ENCODE data around the gene PLD4.

Gene PLD4

DNA sequence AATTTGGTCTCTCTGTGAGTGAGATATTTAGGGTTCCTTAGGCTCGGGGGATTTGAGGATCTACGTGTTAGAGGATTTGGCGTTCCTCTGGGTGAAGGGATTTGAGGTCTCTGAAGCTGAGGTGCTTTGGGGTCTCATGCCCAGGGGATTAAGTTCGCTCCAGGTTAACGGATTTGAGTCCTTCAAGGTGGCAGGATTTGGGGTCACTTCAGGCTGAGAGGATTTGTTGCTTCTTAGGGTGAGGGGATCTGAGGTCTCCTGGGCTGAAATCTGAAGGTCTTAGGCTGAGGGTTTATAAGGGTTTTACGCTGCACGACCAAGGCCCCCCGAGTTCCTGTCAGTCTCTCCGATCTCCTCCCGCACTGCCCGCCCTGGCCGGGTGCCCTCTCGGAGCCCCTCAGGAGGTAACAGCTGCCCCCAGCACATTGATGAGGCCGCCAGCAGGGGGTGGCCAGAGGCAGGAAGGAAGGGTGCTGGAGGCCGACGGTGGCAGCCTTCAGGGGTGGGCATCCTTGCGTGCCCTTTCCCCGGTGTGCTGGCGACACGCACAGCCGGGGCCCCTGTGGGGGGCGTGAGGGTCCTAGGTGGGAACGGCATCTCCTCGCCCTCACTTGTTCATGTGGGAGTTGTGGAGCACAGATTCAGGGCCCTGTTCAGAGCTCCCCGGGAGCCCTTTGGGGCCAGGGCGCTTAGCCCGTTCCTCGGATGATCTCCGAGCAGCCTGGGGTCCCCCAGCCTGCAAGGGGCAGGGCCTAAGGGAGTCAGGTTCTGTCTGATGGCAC is 45.3 kb upstream of the PLD4 start:
- ChIA-PET POLR2A (no interaction called here), CTCF (no interaction called here)
- TF ChIP-seq, protein P1, sequence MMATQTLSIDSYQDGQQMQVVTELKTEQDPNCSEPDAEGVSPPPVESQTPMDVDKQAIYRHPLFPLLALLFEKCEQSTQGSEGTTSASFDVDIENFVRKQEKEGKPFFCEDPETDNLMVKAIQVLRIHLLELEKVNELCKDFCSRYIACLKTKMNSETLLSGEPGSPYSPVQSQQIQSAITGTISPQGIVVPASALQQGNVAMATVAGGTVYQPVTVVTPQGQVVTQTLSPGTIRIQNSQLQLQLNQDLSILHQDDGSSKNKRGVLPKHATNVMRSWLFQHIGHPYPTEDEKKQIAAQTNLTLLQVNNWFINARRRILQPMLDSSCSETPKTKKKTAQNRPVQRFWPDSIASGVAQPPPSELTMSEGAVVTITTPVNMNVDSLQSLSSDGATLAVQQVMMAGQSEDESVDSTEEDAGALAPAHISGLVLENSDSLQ (IDR thresholded peaks at IDR 0.05) = no peak
- no peak for TF ChIP-seq LEF1 (IDR thresholded peaks at IDR 0.05; ENCODE audit: borderline replicate concordance)
- no peak for TF ChIP-seq SUZ12 (IDR thresholded peaks at IDR 0.05)
- no peak for TF ChIP-seq ELF4 (IDR thresholded peaks at IDR 0.05)
- no peak for TF ChIP-seq BHLHE40 (IDR thresholded peaks at IDR 0.05; ENCODE audit: borderline replicate concordance)
- no peak for TF ChIP-seq L3MBTL2 (conservative IDR thresholded peaks at IDR 0.05)
- TF ChIP-seq SP1 (IDR thresholded peaks at IDR 0.05) = no peak
- no peak for DNase-seq (ENCODE audit: extremely low spot score)

DNA sequence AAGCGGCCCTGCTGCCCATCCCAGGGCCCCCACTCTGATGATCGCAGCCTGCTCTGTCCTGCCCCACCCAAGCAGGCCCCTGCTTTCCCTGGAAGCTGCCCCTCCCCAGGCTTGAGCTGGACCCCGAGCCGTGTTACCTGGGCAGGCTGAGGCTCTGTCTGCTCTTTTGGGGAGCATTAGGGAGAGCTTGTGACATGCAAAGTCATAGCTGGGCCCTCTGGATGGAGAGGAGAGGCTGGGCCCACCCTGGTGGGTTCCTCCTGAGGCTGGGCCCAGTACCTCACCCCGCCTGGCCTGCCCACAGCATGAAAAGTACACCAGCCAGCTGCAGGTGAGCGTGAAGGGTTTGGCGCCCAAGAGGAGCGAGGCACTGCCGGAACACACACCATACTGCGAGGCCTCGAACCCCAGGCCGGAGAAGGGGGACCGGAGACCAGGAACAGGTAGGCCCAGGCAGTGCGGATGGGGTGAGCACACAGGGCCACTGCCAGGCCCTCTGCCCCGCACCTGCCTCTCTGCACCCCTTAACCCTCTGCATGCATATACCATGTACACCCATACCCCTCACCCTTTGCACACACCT is 44.6 kb upstream of the PLD4 start:
- ChIA-PET CTCF (interaction anchor here (0.7 kb wide), 1 partner anchor 211 kb away, joined by 3 read pairs; no protein-coding TSS in a partner anchor), POLR2A (no interaction called here)
- no peak for TF ChIP-seq SP1 (IDR thresholded peaks at IDR 0.05)
- DNase-seq (ENCODE audit: extremely low spot score) = no peak

DNA sequence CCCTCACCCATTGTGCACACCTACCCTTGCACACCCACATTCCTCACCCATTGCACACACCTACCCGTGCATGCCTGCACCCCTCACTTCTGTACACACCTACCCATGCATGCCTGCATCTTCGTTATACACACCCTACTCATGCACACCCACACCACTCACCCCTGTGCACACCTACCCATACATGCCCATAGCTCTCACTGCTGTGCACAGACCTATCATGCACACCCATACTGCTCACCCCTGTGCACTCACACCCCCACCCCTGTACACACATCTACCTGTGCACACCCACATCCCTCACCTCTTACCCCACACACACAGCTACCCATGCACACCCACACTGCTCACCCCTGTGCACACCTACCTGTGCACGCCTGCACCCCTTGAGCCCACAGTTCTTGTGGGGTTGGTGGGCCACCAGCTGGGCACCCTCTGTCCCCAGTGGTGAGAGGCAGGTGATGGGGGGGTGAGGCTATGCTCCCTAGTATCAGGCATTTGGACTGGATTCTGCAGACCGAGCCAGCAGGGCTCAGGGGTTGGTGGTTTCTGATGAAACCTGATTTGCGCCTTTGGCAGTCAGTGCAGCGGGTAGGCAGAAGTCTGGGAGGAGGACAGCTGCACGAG is 44.0 kb upstream of the PLD4 start:
- ChIA-PET CTCF (interaction anchor here (0.7 kb wide), 1 partner anchor 211 kb away, joined by 3 read pairs; no protein-coding TSS in a partner anchor), POLR2A (no interaction called here)
- TF ChIP-seq FOXM1 (IDR thresholded peaks at IDR 0.05; ENCODE audit: borderline replicate concordance) = no peak
- TF ChIP-seq NFRKB (IDR thresholded peaks at IDR 0.05) = no peak
- TF ChIP-seq SUZ12 (IDR thresholded peaks at IDR 0.05) = no peak
- TF ChIP-seq, protein P1 (IDR thresholded peaks at IDR 0.05) = no peak
- TF ChIP-seq HDGF (IDR thresholded peaks at IDR 0.05; ENCODE audit: borderline replicate concordance) = no peak
- TF ChIP-seq FOXA1 (IDR thresholded peaks at IDR 0.05) = no peak
- no peak for TF ChIP-seq ARNT (IDR thresholded peaks at IDR 0.05)
- no peak for TF ChIP-seq CTBP1 (IDR thresholded peaks at IDR 0.05; ENCODE audit: borderline replicate concordance)
- no peak for TF ChIP-seq SP1 (IDR thresholded peaks at IDR 0.05)
- TF ChIP-seq LEF1 (IDR thresholded peaks at IDR 0.05; ENCODE audit: borderline replicate concordance) = no peak
- no peak for TF ChIP-seq ZNF384 (IDR thresholded peaks at IDR 0.05)
- TF ChIP-seq L3MBTL2 (conservative IDR thresholded peaks at IDR 0.05) = no peak
- no peak for TF ChIP-seq BHLHE40 (IDR thresholded peaks at IDR 0.05; ENCODE audit: borderline replicate concordance)
- TF ChIP-seq ELF4 (IDR thresholded peaks at IDR 0.05) = no peak
- no peak for TF ChIP-seq TARDBP (IDR thresholded peaks at IDR 0.05)
- no peak for TF ChIP-seq FOXK2 (IDR thresholded peaks at IDR 0.05)
- no peak for DNase-seq (ENCODE audit: extremely low spot score)

DNA sequence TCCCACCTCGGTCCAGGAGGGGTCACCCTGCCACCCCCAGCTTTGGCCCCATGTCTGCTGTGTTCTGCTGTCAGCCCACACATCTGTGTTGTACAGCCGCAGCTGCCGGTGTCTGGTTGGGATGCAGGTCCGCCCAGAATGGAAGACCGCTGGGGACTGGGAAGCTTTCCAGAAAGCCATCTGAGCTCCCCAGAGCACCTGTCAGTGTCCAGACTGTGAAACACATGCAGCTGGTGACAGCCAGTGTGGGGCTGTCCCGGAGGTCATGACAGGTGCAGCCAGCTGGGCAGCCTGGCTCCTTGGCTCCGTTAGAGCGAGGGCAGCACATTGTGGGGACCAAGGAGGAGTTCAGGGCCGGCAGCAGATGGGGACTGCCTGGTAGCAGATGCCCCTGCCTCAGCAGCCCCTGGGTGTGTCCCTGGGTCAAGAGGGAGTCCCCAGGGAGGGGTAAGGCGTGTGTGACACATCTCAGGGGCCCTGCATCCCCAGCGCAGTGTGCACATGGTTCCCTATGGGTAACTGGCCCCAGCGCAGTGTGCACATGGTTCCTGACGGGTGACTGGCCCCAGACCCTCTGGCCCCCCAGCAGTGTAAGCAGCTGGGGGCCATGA is 43.2 kb upstream of the PLD4 start:
- CTCF ChIA-PET = no interaction called here

DNA sequence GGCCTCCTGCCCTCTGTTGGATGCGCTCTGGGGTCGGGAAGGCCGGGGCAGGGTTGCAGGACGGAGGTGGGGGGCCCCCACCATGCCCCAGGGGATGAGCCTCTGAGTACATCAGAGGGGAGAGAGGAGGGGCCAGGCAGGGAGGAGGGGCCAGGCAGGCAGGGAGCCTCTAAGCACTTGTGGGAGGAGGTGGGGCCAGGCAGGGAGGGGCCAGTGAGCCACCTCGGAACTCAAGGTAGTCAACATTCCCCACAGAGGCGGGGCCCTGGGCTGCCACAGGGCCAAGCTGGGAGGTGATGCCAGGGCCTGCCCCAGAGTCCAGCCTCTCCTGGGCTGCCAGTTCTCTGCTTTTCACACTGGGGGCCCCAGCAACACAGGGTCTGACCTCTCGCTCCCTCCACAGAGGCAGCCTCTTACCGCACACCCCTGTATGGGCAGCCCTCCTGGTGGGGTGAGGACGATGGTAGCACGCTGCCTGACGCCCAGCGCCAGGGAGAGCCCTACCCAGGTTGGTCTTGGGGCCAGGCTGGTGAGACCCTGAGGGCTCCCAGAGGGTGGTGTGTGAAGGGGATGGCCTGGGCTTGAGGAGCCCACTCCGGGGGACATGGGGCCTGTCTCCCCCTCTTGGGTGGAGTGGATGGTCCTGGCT is 42.2 kb upstream of the PLD4 start:
- DNase-seq (ENCODE audit: extremely low spot score) = no peak
- TF ChIP-seq L3MBTL2 (conservative IDR thresholded peaks at IDR 0.05) (no peak), FOXK2 (IDR thresholded peaks at IDR 0.05) (no peak), ZNF384 (IDR thresholded peaks at IDR 0.05) (no peak), FOXA1 (IDR thresholded peaks at IDR 0.05) (no peak), BHLHE40 (IDR thresholded peaks at IDR 0.05; ENCODE audit: borderline replicate concordance) (no peak), CTBP1 (IDR thresholded peaks at IDR 0.05; ENCODE audit: borderline replicate concordance) (no peak)
- ChIA-PET CTCF (no interaction called here), POLR2A (no interaction called here)

More for the DNA sequence above, 43.2 kb upstream of the PLD4 start:
- POLR2A ChIA-PET = no interaction called here
- TF ChIP-seq SUZ12 (IDR thresholded peaks at IDR 0.05) (no peak), LEF1 (IDR thresholded peaks at IDR 0.05; ENCODE audit: borderline replicate concordance) (no peak), ARNT (IDR thresholded peaks at IDR 0.05) (no peak), TARDBP (IDR thresholded peaks at IDR 0.05) (no peak), ELF4 (IDR thresholded peaks at IDR 0.05) (no peak)
- DNase-seq (ENCODE audit: extremely low spot score) = no peak

DNA sequence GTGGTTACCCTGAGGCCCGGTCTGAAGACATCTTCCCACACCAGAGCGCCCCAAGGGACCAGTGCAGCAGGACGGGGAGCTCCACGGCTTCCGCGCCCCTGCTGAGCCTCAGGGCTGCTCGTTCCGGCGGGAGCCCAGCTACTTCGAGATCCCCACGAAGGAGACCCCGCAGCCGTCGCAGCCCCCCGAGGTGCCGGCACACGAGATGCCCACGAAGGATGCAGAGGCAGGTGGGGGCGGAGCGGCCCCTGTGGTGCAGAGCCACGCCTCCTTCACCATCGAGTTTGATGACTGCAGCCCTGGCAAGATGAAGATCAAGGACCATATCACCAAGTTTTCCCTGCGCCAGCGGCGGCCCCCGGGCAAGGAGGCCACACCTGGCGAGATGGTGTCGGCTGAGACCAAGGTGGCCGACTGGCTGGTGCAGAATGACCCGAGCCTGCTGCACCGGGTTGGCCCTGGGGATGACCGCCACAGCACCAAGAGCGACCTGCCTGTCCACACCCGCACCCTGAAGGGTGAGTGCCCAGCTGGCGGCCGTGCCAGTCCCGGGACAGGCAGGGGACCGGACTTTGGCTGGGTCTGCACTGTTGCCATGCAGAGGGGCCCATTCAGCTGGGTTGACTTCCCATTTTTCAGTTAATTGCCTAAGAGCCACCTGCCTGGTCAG is 41.6 kb upstream of the PLD4 start:
- no peak for DNase-seq (ENCODE audit: extremely low spot score)
- TF ChIP-seq LEF1 (IDR thresholded peaks at IDR 0.05; ENCODE audit: borderline replicate concordance) (no peak), ELF4 (IDR thresholded peaks at IDR 0.05) (no peak), FOXA1 (IDR thresholded peaks at IDR 0.05) (no peak), BHLHE40 (IDR thresholded peaks at IDR 0.05; ENCODE audit: borderline replicate concordance) (no peak), CTBP1 (IDR thresholded peaks at IDR 0.05; ENCODE audit: borderline replicate concordance) (no peak), ARNT (IDR thresholded peaks at IDR 0.05) (no peak), SUZ12 (IDR thresholded peaks at IDR 0.05) (no peak), TARDBP (IDR thresholded peaks at IDR 0.05) (no peak), HDGF (IDR thresholded peaks at IDR 0.05; ENCODE audit: borderline replicate concordance) (no peak), SP1 (IDR thresholded peaks at IDR 0.05) (no peak), L3MBTL2 (conservative IDR thresholded peaks at IDR 0.05) (no peak), ZNF384 (IDR thresholded peaks at IDR 0.05) (no peak), NFRKB (IDR thresholded peaks at IDR 0.05) (no peak), FOXM1 (IDR thresholded peaks at IDR 0.05; ENCODE audit: borderline replicate concordance) (no peak), FOXK2 (IDR thresholded peaks at IDR 0.05) (no peak)
- TF ChIP-seq, protein P1 (IDR thresholded peaks at IDR 0.05) = no peak
- CTCF ChIA-PET = interaction anchor here (1.0 kb wide), 1 partner anchor 13 kb away, joined by 4 read pairs; no protein-coding TSS in a partner anchor
- POLR2A ChIA-PET = no interaction called here
